GM21786 (cell line): ENCODE data around the gene ZNF605.
"Not testable (repeated sequence)": the region's sequence is repeated elsewhere in the genome, so short reads cannot be mapped to it uniquely, and the experiment has no call there.

ENCODE experiments used
- ATAC-seq: cut with Tn5 transposase; IDR thresholded peaks from one replicate; pipeline ENCODE4 v1.9.1; 2021; ENCODE audit not compliant: unreplicated experiment

The ZNF605 gene

DNA sequence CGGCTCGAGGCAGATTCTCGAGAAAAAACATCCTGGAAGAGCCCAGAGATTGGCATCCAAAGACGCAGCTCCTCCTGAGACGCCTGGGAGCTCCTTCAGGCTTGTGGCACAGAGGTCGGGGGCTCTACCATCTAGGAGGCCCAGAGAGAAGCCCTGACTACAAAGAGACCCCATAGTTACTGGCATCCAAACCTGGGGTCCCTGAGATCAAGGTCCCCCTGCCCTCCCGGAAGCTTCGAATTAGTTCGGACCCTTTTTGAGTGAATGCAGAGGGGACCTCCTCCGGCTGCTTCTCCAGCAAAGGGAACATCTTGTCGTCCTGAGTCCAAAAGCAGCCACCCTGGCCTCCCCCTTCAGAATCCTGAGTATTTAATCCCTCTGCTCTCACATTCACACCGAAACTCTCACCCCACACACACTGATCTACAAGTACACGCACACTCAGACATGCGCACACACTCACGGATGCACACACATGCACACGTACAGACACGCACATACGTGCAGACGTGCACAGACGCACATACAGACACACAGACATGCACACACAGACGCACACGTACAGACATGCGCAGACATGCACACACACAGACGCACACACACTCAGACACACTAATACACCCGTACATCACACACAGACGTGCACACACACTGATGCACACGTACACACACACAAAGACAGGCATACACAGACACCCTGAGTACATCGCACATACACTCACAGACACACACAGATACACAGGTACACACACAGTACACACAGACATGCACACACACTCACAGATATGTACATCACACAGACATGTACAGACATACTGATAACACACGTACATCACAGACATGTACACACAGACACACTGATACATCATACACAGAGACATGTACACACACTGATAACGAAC is 5.9 kb downstream of the ZNF605 start:
- no peak for ATAC-seq

DNA sequence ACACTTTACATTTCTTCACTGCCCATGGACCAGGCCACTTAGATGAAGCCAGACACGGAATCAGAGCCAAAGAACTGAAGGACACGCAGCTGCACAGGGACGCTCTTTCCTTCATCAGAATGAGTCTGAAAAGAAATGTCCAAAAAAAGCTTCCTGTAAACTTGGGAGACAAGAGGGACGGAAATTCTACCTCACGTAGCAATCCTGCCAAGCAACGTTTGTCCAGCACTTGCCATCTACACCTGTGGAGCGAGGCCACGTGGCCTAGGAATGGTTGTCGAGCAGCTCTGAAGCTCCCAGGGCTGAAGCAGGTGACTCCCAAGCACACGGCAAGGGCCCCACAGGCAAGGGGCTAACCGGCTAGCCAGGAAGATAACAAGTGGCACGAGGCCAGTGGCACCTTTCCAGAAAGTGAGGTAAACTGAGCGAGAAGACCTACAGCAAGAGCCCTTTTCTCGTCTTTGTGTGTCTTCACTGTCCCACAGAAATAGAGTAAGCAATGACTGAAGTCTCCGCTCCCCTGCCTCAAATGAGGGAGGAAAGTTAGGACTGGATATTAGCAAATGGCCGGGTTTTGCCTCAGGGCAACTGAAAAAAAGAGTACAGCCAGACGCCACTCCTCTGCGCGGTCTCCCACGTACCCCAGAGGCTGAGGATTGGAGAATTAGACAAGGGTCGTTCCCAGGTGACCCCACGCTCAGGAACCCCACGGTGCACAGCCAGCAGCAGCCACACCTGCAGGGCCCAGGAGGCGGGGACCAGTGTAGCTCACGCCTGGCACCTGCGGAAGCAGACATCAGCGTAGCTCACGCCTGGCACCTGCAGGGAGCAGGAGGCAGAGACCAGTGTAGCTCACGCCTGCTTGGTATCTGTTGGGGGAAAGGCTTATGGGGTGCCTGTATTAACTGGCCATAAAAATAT is 7.7 kb downstream of the ZNF605 start:
- no peak for ATAC-seq

DNA sequence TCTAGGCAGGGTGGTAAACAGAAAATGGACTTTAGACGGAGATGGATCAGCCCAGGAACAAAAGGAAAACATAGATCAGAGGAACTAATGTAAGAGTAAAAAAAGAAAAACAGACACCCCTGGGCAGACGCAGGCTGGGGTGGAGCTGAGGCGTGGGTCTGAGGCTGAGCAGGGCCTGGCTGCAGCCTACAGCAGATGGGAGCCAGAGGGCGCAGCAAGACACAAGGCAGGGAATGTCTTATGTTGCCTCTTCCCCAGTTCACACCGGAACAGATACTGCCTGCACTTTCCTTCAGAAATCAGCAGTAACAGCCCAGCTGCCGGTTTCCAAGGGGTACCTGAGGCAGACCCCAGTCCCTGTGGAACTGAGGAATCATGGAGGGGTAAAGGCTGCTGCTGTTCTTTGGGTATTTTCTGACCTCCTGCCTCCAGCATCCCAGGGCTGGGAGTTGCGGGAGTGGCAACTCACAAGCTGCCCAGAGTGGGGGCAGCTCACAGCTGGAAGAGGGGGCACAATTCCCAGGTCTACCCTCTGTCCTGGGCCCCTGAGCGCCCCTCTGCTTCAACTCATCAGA is 9.8 kb downstream of the ZNF605 start:
- no peak for ATAC-seq

DNA sequence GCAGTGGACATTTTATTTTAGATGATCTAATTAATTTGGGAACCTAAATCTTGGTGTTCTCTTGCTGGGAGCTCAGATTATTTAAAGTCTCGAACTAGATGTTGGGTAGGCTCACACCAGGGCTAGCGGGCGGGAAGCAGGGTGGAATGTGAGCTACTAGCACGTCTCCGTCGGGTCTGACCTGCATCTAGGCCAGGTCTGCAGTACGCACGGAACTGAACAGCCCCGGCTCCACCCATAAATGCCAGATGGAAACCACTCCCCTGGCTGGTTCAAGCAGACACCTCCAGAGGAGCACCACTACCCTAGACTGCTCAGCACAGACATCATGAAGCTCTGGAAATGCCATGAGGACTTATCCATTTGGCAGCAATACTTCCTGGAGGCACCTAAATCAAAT is 10.3 kb downstream of the ZNF605 start:
- no peak for ATAC-seq

DNA sequence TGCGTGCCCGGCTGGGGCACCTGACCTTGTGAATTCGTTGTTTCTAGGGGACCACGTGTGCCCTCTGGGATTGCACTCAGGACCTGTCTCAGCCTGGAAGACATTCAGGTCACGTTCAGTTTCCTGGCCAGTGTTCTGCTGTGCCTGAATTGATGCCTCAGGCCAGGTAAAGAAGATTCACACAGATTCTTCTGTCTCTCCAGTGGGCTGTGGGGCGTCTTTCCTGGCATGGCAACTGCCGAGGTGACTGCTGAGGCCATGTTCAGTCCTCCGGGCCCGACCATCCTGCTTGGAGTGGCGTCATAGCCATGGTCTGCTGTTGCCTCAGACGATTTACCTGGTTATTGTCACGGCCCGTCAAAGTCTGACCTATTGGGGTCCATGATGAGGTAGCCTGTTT is 13.5 kb downstream of the ZNF605 start:
- no peak for ATAC-seq

DNA sequence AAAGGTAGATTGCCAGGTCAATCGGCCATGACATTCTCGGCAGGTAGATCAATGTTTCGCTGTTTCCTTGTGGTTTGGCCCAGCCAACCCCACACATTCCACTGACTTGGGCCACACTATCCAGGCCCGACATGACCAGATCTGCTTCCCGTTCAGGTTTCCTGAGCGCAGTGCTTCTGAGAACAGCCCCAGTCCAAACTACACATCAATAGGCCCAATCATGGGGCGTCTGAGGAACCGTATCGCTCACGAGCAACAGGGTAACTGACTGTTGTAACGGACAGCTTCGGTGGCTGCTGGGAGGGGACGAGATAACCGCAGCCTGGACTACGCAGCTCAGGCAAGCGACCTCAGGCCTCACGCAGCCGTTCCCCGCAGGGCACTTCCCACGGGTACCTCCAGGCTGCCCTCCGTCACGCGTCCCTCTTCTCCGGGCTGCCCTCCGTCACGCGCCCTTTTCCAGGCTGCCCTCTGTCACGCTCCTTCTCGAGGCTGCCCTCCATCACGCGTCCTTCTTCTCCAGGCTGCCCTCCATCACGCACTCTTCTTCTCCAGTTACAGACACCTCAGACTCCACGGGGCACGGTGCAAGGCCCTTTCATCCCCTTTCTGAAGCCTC is 14.7 kb downstream of the ZNF605 start:
- ATAC-seq = no peak

DNA sequence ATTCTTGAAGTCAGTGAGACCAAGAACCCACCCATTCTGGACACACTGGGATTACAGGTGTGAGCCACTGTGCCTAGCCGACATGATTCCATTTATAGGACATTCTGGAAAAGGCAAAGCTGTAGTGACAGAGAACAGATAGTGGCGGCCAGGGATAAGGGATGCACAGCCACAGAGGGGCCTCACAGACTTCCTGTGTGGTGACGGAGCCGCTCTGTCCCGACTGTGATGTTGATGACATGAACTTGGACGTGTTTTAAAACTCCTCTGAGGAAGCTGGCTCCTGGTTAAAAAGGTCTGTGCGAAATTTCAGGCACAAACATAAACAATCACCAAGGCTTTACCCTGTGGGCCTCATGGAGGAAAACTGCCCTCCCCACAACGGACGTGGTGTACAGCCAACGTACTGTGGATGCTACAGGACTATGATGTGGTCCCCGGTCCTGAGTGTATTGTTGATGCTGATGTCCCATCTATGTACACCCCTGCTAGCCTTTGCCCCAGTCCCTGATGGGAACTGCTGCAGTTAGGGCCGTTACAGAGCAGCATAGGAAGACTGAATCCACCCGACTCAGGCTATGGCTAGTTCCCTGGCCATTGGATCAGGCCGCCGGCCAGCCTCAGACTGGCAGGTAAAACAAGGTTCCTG is 15.9 kb downstream of the ZNF605 start:
- no peak for ATAC-seq

DNA sequence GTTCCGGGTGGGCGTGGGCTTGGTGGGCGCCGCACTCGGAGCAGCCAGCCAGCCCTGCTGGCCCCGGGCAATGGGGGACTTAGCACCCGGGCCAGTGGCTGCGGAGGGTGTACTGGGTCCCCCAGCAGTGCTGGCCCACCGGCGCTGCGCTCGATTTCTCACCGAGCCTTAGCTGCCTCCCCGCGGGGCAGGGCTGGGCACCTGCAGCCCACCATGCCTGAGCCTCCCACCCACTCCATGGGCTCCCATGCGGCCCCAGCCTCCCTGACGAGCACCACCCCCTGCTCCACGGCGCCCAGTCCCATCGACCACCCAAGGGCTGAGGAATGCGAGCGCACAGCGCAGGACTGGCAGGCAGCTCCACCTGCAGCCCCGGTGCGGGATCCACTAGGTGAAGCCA is 17.3 kb downstream of the ZNF605 start:
- ATAC-seq = not testable (repeated sequence)

DNA sequence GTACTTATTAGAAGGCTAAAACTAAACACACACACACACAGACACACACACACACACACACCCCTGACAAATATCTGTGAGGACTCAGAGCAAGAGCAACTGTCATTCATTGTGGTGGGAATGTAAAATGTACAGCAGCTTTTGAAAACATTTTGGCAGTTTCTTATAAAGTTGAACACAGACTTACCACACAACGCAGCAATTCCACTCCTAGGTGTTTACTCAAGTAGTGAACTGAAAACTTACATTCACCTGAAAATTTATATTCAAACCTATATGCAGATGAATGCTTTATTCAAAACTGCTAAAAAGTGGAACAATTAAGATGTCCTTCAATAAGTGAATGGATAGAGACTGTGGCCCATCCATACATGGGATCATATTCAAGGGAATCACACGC is 18.6 kb downstream of the ZNF605 start:
- no peak for ATAC-seq

DNA sequence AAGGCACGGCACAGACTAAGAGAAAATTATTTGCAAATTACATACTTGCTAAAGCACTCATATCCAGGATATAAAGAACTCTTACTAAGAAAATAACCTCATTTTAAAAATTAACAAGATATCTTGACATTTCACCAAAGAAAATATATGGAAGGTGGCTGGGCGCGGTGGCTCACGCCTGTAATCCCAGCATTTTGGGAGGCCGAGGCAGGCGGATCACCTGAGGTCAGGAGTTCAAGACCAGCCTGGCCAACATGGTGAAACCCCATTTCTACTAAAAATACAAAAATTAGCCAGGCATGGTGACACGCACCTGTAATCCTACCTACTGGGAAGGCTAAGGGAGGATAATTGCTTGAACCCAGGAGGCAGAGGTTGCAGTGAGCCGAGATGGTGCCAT is 19.2 kb downstream of the ZNF605 start:
- not testable (repeated sequence) for ATAC-seq

DNA sequence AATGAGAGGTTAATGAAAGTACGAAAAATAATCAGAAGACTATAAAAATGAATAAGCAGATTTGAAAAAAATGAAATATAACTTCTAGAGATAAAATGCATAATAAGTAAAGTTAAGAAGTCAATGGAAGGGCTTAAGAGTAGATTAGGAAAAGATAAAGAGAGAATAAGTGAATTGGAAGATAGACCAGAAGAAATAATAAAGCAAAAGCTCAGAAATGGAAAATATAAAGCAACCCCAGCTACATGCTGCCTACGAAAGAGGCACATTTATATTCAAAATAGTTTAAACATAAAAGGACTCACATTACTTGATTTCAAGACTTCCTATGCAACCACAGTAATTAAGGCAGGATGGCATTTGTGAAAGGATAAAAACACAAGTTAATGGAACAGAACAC is 19.9 kb downstream of the ZNF605 start:
- no peak for ATAC-seq

DNA sequence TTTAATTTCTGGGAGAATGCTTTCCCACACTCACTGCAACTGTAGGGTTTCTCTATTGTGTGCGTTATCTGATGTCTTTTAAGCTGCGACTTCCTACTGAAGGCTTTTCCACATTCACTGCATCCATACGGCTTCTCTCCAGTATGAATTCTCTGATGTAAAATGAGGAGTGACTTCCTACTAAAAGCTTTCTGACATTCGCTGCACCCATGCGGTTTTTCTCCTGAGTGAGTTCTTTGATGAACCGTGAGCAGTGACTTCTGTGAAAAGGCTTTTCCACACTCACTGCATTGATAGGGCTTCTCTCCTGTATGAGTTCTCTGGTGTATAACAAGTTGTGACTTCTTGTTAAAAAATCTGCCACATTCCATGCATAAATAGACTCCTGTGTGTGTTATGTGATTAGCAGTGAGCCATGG is 29.7 kb downstream of the ZNF605 start:
- ATAC-seq = no peak

DNA sequence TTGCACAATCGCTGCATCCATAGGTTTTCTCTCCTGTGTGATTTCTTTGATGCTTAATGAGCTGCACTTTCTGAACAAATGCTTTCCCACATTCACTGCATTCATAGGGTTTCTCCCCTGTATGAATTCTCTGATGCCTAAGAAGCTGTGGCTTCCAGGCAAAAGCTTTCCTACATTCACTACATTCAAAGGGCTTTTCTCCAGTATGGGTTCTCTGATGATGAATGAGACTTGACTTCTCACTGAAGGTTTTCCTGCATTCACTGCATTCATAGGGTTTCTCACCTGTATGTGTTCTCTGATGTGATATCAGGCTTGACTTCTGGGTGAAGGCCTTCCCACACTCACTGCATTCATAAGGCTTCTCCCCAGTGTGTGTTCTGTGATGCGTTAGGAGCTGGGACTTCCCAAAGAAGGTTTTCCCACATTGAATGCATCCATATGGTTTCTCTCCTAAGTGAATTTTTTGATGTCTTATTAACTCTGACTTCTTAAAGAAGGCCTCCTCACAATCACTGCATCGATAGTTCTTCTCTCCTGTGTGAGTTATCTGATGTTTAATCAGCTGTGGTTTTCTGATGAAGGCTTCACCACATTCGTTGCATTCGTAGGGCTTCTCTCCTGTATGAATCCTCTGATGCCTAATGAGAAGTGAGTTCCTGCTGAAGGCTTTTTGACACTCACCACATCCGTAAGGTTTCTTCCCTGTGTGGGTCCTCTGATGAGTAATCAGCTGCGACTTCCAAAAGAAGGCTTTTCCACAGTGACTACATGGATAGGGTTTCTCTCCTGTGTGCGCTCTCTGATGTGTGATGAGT is 30.3 kb downstream of the ZNF605 start:
- ATAC-seq = no peak

DNA sequence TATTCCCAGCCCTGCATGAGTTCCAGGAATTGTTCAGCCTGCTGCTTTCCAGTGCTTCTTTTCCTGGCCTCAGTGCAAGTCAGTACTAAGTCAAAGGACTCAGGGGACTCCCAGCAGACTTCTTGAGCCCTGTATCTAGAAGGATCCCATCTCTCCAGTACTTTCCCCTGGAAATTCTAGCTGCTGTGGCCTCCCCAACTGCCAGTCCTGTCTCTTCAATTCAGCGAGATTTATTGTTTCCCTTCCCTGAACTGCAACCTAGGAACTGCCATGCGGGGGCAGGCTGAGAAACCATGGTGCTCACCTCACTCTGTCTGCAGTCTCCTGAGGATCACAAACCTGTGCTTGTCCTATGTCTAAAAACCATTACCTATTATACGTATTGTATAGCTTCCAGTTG is 31.8 kb downstream of the ZNF605 start:
- no peak for ATAC-seq

DNA sequence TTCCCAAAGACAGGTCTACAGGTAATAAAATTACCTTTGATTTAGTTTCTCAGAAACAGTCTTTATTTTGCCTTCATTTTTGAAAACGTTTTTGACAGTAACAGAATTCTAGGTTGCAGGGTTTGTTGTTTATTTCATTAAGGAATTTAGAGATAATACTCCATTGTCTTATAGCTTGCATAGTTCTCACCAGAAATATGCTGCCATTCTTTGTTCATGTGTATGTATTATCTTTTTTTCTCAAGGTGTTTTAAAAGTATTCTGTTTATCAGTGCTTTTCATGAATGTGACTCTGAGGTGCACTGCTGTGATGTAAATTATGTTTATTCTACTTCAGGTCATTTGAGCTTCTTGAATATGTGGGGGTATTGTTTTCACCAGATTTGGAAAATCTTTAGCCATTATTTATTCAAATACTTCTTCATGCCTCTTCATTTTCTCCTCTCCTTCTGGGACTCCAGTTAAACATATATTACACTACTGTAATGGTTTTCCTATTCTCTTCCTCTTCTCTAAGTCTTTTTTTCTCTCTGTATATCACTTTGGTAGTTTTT is 32.7 kb downstream of the ZNF605 start:
- ATAC-seq = no peak

DNA sequence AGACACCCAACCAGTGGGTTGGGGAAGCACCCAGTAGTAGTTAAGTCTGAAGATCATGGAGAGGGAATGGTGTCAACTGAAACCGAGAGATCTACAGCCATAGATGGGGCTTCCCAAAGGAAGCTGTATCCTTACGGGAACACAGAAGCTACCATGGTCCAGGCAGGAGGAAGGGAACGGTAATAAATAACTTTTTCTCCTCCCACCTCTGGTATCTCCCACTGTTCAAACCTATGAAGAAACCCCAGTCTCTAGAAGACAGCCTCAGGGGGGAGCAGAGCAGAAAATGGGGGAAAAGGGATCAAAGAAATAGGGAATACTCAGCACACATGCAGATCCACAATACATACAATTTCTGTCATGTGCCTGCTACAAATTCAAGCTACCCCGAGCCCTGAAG is 33.4 kb downstream of the ZNF605 start:
- ATAC-seq = no peak

DNA sequence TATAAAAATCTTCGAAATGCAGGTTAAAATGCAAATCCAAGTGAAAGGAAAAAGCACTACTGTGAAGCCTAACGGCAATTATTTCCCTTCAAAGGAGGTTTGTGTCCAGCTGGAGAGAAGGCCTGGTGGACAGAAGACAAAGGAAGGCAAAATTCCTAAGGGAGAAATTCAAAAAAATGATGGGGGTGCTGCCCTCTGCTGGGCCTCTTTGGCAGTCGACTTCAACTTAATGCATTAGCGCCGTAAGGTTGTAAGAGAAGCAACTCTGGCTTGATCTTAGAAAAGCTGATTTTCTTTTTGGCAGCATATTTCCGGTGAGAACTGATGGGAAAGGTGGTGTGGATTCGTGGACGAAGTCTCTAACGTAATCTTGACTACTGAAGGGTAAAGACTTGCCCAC is 34.4 kb downstream of the ZNF605 start:
- ATAC-seq = no peak

DNA sequence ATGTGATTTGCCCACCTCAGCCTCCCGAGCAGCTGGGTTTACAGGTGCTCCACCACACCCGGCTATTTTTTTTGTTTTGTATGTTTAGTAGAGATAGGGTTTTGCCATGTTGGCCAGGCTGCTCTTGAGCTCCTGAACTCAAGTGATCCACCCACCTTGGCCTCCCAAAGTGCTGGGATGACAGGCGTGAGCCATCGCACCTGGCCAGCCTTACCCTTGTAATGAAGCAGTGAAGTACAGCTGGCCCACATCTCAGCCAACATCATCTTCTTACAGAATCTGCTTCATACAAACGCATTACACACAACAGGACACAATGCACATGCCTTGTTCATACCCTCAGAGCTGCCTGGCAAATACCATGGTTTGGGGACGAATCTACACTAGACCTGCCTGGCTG is 37.4 kb downstream of the ZNF605 start:
- ATAC-seq = no peak

DNA sequence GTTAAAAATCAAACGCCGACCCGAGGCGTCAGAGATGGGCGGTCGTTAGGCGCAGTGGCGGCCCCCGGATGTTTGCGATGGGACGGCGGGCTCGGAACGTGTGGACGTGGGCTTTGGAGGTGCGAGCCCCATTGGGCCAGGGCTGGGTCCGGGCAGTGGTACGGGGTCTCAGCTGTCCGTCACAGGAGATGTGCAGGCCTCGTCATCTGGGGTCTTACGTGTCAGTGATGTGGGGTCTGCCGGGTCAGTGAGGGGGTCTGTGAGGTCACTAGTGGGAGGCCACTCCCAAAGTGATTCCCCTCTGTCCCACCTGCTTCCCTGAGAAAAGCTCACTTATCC is 47.1 kb downstream of the ZNF605 start:
- no peak for ATAC-seq
